ENCODE measurements around the gene GPHB5.

The GPHB5 gene

GRCh38 chr14:63290741-63291430 is 27.8 kb downstream of the GPHB5 start:
- H4K20me1 ChIP-seq (ENCODE audit: insufficient read depth, low read length), result no peaks in the 10 kb centered on the region
- no peaks in the 10 kb centered on the region for H3K4me1 ChIP-seq (ENCODE audit: low read length)
- no peak overlapping the region for H3K9ac ChIP-seq (ENCODE audit: low read length)
- no peaks in the 10 kb centered on the region for H3K36me3 ChIP-seq (replicated peaks; ENCODE audit: insufficient read depth, low read length)
- H2AFZ ChIP-seq (ENCODE audit: low read length), result no peak overlapping the region
- H3F3A ChIP-seq (ENCODE audit: insufficient read depth, low read length), result no peaks in the 10 kb centered on the region
- H3K27ac ChIP-seq (ENCODE audit: low read length), result no peak overlapping the region
- no peaks in the 10 kb centered on the region for H3K27me3 ChIP-seq (replicated peaks; ENCODE audit: insufficient read depth, low read length)
- no peaks in the 10 kb centered on the region for H3K79me2 ChIP-seq (ENCODE audit: low read length)
- H3K4me3 ChIP-seq (ENCODE audit: low read length), result no peak overlapping the region
- no peaks in the 10 kb centered on the region for H3K9me2 ChIP-seq (replicated peaks; ENCODE audit: insufficient read depth, low read length)
- H3K9me3 ChIP-seq (replicated peaks; ENCODE audit: insufficient read depth, low read length), result no peaks in the 10 kb centered on the region
- no peak for DNase-seq
- TF ChIP-seq EZH2 (optimal IDR thresholded peaks at IDR 0.05; ENCODE audit: low read depth, low read length), result no peak
- TF ChIP-seq CTCF (IDR thresholded peaks at IDR 0.05; ENCODE audit: low read length), result no peak
- no peak for TF ChIP-seq EZH2phosphoT487 (IDR thresholded peaks at IDR 0.05; ENCODE audit: low read length)
- no peak overlapping the region for H3K4me2 ChIP-seq (ENCODE audit: low read depth, low read length)

- TF ChIP-seq CTCF (IDR thresholded peaks at IDR 0.05; ENCODE audit: low read length) (no peak), EZH2 (optimal IDR thresholded peaks at IDR 0.05; ENCODE audit: low read depth, low read length) (no peak), EZH2phosphoT487 (IDR thresholded peaks at IDR 0.05; ENCODE audit: low read length) (no peak)
- Histone ChIP-seq H4K20me1 (ENCODE audit: insufficient read depth, low read length) (no peaks in the 10 kb centered on the region), H3K36me3 (replicated peaks; ENCODE audit: insufficient read depth, low read length) (no peaks in the 10 kb centered on the region), H3K4me1 (ENCODE audit: low read length) (no peaks in the 10 kb centered on the region), H3K9me3 (replicated peaks; ENCODE audit: insufficient read depth, low read length) (no peaks in the 10 kb centered on the region), H3K9me2 (replicated peaks; ENCODE audit: insufficient read depth, low read length) (no peaks in the 10 kb centered on the region), H3K4me2 (ENCODE audit: low read depth, low read length) (no peak overlapping the region), H3F3A (ENCODE audit: insufficient read depth, low read length) (no peaks in the 10 kb centered on the region), H2AFZ (ENCODE audit: low read length) (no peak overlapping the region), H3K27ac (ENCODE audit: low read length) (no peak overlapping the region), H3K27me3 (replicated peaks; ENCODE audit: insufficient read depth, low read length) (no peaks in the 10 kb centered on the region), H3K9ac (ENCODE audit: low read length) (no peak overlapping the region), H3K4me3 (ENCODE audit: low read length) (no peak overlapping the region), H3K79me2 (ENCODE audit: low read length) (no peaks in the 10 kb centered on the region)
- no peak for DNase-seq
Observed at GRCh38 chr14:63288853-63289252, 29.9 kb downstream of the GPHB5 start.

- Histone ChIP-seq H3K9ac (ENCODE audit: low read length) (no peak overlapping the region), H3K4me1 (ENCODE audit: low read length) (no peaks in the 10 kb centered on the region), H3K27ac (ENCODE audit: low read length) (no peak overlapping the region), H3K9me3 (replicated peaks; ENCODE audit: insufficient read depth, low read length) (no peaks in the 10 kb centered on the region), H3K36me3 (replicated peaks; ENCODE audit: insufficient read depth, low read length) (no peaks in the 10 kb centered on the region), H3K9me2 (replicated peaks; ENCODE audit: insufficient read depth, low read length) (no peaks in the 10 kb centered on the region), H4K20me1 (ENCODE audit: insufficient read depth, low read length) (no peaks in the 10 kb centered on the region), H3K79me2 (ENCODE audit: low read length) (no peaks in the 10 kb centered on the region), H3K27me3 (replicated peaks; ENCODE audit: insufficient read depth, low read length) (no peaks in the 10 kb centered on the region), H3K4me2 (ENCODE audit: low read depth, low read length) (no peak overlapping the region), H2AFZ (ENCODE audit: low read length) (no peak overlapping the region), H3K4me3 (ENCODE audit: low read length) (no peak overlapping the region), H3F3A (ENCODE audit: insufficient read depth, low read length) (no peaks in the 10 kb centered on the region)
- no peak for DNase-seq
- no peak for TF ChIP-seq CTCF (IDR thresholded peaks at IDR 0.05; ENCODE audit: low read length)
- no peak for TF ChIP-seq EZH2 (optimal IDR thresholded peaks at IDR 0.05; ENCODE audit: low read depth, low read length)
- TF ChIP-seq EZH2phosphoT487 (IDR thresholded peaks at IDR 0.05; ENCODE audit: low read length), result no peak
Observed at GRCh38 chr14:63287666-63288483, 30.9 kb downstream of the GPHB5 start.
